HG02870 (cell line): Measurements from ENCODE around the gene LAMC3.
A peak's percentile ranks its signal among the peaks of the same experiment; 100 is the strongest.
"Not testable (repeated sequence)": the region's sequence is repeated elsewhere in the genome, so short reads cannot be mapped to it uniquely, and the experiment has no call there.

ENCODE experiments used
- ATAC-seq: cut with Tn5 transposase; IDR thresholded peaks from one replicate; pipeline ENCODE4 v1.9.1; 2021; ENCODE audit warnings: mild to moderate bottlenecking, moderate library complexity; ENCODE audit not compliant: unreplicated experiment

Gene LAMC3

GRCh38 chr9:131114084-131114535 lies 105.1 kb downstream of the LAMC3 start:
- no peak for ATAC-seq

- ATAC-seq: not testable (repeated sequence)
These were observed 106.4 kb downstream of the LAMC3 start for GRCh38 chr9:131115360-131115742.

GRCh38 chr9:131116281-131117120 lies 107.5 kb downstream of the LAMC3 start:
- ATAC-seq: no peak

GRCh38 chr9:131117121-131117761 lies 108.3 kb downstream of the LAMC3 start:
- no peak for ATAC-seq

- ATAC-seq: no peak
These were observed 108.8 kb downstream of the LAMC3 start for GRCh38 chr9:131117762-131118145.

DNA sequence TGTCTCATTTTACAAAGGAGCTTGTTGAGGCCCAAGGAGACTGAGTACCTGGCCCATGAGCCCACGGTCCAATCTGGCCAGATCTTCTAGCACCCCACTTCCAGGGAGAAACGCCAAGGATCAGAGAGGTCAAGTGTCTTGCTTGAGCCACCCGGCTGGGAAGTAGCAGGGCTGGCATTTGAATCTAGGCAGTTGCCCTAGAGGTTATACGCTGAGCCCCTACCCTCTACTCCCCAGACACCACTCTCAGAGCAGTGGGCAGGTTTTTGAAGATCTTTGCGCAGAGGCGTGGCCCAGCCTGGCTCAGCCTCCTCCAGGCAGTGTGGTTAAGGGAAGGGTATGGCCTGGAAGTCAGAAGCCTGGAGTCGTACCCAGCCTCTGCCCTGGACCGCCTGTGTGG lies 110.6 kb downstream of the LAMC3 start:
- no peak for ATAC-seq

- ATAC-seq: no peak
These were observed 111.8 kb downstream of the LAMC3 start for GRCh38 chr9:131120620-131121228.

- no peak for ATAC-seq
These were observed 112.4 kb downstream of the LAMC3 start for GRCh38 chr9:131121346-131121745.

DNA sequence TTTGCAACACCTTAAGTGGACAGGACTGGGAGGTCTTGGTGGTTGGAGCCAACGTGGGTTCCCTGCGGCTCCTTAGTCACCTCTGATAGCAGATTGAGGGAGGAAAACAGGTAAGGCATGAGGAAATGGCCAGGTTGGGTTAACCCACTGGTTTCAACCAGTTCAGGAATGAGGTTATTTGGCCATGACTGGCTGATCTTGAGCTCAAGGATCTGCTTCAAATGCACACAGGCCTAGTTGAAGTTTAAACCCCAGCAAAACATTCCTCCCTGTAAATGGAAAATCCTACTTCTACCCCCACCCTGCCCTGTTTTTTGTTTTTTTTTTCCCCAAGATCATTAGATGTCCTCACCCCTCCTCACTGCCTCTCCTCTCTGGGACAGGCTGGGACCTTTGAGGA lies 113.2 kb downstream of the LAMC3 start:
- ATAC-seq: no peak

DNA sequence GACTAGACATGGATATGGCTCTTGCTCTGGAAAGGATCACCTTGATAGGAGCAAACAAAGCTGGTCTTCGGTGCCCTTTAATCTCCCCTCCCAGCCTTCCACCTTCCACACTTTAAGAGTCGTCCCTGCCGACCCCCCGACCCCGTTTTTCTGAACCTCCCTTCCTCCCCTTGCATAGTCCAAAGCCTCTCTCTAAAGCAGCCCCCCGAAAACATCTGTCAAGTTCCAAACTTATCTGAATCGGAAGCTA lies 116.0 kb downstream of the LAMC3 start:
- ATAC-seq: no peak

GRCh38 chr9:131125288-131126058 lies 116.5 kb downstream of the LAMC3 start, which contains the start of gene NUP214:
TSS of gene NUP214 (plus strand) at chr9:131125586. CDS start at chr9:131125705, 119 bp downstream.
- peak; percentile 92 for ATAC-seq

- ATAC-seq: no peak
These were observed 117.1 kb downstream of the LAMC3 start for GRCh38 chr9:131126059-131126426.

- no peak for ATAC-seq
These were observed 120.2 kb downstream of the LAMC3 start for GRCh38 chr9:131129183-131129582.

DNA sequence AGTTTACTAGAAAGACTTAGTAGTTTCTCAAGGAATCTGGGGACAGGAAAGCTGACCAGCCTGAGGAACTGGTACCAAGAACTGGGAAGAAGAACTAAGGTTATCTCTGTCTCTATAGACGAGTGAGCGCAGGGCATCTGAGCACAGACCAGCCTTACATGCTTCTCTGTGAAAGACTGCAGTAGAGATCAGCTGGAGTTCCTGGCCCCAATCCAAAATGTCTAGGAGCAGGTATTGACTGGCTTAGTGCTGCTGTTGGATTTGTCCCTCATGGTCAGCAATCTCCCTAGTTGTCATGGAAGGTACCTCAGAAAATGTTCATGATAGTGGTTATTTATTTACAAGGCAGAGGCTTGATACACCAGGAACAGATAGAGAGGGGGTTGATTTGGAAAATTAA lies 129.7 kb downstream of the LAMC3 start:
- ATAC-seq: no peak

GRCh38 chr9:131140112-131140511 lies 131.1 kb downstream of the LAMC3 start:
- no peak for ATAC-seq

DNA sequence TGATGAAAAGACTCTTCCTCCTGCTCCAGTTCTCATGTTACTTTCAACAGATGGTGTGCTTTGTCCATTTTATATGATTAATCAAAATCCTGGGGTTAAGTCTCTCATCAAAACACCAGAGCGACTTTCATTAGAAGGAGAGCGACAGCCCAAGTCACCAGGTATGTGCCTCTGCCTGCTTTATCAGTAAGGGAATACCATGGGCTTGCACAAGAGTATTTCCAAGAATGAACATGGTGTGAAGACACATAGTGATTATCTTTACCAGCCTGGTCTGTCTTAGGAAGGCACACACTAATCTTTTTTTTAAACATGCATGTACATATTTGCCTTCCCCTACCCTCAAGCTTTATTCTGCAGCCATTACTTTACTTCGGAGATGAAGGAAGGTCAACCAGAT lies 131.6 kb downstream of the LAMC3 start:
- no peak for ATAC-seq

- no peak for ATAC-seq
These were observed 133.2 kb downstream of the LAMC3 start for GRCh38 chr9:131142160-131142559.
